T follicular helper cell (primary cell): Measurements from ENCODE around the gene DSTYK.
"Not testable (repeated sequence)": the region's sequence is repeated elsewhere in the genome, so short reads cannot be mapped to it uniquely, and the experiment has no call there.

Experiments used
- DNase-seq: peaks from one replicate; pipeline ENCODE4 v3.0.0-alpha.2; 2020; ENCODE audit warnings: low read depth

DSTYK gene

DNA sequence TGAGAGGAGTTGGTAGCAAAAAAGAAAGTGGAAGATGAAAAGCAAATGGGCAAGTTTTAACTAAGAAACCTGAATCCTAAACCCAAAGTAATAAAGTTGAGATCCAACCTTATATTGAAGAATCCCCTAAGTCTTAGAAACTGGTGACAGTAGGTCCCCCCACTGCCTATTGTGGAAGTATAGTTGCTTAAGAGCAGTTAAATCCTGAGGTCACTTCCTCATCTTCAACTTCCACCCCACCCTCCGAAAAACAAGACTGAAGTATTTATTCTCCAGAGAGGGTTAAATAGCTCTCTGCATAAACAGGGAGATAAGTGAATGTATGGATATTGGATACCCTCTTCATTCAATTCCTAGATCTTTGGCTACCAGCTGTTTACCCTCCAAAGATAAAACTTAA, 3.3 kb upstream of the DSTYK start:
- no peak for DNase-seq

DNA sequence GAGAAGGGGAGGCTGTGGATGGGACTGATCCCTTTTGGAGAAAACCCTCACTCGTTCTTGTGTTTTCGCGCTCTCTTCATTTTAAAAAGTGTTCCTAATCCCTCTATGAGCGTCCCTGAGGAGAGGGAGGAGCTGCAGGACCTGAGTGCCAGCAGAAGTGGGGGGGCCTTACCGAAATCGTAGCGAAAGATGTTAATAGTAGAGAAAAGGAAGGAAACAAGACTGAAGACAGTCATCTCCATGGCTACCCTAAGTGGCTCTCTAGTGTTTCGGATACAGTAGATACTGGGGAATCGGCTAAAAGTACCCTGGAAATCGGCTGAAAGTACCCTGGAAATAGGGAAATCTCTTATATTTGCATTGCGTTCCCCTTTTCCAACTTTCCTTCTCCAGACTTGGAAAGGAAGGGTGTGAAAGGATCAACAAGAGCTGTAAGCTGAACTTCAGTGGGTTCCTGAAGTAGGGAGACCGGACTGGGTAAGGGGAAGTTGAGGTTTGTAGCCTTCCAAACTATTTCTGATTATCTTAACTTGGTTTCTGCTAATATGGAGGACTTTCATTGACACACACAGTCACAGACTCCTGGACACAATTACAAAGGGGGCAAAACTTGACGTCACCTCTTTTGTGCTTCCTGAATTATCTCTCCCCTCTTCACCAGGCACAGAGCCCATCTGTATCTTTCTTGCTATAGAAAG, 486 bp upstream of the DSTYK start:
- DNase-seq: no peak

DNA sequence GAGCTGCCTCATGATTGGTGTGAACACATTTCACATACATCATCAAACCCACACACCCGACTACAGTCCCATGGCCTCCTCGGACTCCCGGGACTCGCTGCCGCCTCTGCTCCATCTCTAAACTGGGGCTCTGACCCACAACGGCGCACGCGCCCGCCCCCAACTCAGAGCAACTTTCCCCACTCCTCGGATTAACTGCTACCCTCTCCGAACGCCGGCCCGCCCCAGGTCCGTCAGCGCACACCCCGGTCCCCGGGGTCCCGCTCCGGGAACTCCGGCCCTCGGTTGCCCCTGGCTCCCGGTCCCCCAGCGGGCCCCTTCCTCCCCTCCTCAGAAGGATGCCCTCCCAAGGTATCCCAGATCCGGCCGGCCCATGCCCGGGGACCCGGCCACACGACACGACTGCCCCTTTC, 740 bp downstream of the DSTYK start:
- DNase-seq: no peak

DNA sequence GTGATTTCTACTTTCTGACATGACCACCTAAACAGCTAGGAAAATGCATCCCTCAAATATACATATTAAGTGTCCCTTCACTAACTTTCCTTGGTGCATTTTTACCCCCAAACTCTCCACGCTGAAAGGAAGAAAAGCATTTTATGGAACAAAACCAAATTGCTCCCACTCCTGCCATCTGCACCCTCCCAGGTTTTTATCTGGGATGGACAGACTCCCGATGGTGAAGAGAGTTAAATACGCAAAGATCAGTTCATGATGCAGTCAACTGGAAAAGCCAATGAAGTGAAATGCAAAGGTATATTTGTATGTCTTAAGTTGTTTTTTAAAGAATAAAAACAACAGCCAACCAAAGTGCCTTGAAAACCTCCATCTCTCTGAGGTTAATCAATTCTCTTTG, 2.7 kb downstream of the DSTYK start:
- DNase-seq: no peak

DNA sequence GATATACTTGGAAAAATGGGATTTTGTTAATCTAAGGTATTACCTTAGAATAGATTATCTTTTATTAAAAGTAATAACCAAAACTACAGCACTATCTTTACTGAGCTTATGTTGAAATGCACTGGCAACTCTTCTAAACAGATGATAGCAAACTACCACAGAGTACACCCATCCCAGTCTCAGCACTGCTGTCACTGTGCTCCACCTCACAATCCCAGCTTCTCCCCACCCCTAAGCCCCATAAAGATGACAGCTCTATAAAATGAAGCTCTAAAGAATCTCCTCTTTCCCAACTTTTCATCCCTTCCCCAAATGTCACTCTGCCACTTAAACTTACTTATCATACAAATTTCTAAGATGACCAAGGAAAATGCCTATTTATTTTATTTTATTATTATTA, 6.4 kb downstream of the DSTYK start:
- no peak for DNase-seq

DNA sequence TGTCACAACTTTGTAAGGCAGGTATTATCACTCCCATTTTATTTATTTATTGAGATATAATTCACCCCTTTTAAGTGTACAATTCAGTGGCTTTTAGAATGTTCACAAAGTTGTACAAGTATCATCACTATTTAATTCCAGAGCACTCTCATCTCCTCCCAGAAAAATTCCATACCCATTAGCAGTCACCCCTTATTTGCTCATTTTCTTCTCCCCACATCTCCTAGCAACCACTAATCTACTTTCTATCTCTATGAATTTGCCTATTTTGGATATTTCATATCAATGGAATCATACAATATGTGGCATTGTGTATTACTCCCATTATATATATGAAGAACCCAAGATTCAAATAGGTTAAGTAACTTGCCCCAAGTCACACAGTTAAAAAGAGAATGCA, 7.0 kb downstream of the DSTYK start:
- DNase-seq: no peak

DNA sequence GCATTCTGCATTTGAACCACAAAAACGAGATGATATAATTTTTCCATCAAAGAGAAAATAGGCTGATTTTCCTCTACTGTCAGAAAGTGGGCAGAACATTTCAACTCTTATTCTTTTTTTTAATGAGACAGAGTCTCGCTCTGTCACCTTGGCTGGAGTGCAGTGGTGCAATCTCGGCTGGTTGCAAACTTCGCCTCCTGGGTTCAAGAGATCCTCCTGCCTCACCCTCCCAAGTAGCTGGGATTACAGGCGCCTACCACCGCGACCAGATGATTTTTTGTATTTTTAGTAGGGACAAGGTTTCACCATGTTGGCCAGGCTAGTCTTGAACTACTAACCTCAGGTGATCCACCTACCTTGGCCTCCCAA, 11.6 kb downstream of the DSTYK start:
- DNase-seq: no peak

DNA sequence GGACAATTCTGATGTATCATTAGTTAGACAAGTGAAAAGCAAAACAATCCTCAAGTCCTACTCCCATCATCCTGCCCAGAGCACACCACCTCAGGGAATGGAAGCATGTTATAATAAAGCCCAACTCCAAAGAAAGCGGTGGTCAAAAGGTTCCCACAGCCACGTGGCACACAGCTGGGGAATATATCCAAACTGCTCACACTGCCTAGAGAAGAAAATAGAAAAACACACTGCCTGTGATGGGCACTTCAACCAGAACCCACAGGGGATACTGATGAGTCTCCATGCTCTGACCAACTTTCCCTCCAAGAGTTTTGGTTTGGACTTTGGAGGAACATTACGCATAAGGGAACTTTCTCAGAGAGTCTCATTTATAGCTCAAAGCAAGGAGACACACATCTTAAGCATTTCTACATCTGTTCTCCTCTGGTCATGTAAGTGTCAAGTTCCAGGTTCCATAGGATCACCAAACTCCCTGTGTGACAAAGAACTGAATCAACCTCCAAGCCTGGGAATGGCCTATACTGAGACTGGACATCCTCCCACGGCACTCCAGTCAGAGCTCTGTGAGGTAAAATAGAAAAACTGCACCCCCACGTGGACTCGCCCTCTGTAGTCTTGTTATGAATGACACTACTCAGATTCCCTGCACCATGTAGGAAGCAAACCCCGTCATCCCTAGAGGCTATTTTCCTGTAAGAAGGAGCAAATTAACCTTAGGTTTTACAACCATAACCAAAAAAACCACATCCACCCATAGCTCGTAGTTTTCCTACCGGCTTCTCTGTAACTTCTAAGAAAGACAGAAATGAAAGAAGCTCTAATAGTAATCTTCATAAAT, 12.2 kb downstream of the DSTYK start:
- no peak for DNase-seq

DNA sequence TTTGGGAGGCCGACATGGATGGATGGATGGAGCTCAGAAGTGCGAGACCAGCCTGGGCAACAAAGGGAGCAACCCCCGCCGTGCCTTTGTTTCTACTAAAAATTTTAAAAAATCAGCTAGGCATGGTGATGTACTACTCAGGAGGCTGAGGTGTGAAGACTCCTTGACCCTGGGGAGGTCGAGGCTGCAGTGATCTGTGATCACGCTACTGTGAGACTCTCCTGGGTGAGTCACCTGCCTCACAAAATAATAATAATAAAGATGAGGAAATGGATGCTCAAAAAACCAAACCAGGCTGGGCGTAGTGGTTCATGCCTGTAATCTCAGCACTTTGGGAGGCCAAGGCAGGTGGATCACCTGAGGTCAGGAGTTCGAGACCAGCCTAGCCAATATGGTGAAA, 19.2 kb downstream of the DSTYK start:
- DNase-seq: no peak

DNA sequence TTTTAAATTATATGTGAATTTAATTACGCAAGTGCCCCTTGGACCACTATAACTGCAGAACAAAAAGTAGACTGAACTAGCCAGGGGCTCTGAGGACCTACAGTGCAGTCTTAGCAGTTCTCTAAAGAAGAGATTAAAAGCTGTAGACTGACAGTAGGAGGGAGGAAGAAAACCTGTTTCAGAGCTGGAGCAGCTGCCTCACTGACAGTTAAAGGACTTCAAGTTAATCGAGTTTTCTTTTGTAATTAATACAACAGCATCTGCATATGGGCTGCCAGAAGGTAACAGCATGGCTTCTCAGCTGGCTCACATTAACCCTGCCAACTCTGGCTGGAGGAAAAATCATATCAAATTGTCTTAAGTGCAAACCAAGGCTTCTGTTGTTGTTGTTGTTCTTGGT, 19.9 kb downstream of the DSTYK start:
- DNase-seq: no peak

DNA sequence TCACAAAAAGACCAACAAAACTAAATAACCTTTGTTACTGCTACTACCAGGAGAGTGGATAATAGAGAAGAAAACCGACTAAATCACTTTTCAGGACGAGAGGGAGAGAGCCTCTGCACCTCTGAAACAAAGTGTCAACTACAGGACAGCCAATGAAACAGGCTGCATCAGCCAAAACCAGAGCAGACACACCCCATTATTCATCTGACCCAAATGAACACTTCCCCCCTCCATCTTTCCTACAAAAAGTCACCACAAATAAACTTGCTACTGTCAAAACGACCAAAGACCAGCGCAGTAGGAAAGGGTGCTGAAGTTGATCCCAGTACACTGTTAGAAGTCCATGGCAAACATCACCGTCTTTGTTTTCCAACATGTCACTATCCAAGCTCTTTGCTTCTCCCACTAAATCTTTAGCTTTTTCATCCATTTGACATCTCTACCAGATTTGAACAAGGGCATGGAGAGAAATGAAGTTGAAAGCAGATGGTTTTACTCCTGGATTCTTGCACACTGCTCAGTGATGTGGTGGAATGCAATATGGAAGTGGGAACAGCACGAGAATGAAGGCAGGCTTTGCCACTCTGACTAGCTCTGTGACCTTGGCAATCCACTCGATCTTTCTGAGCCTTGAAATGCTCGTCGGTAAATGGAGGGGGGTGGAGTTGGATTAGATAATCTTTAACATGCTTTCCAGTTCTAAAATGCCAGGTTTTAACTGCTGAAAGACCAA, 20.5 kb downstream of the DSTYK start:
- DNase-seq: no peak

DNA sequence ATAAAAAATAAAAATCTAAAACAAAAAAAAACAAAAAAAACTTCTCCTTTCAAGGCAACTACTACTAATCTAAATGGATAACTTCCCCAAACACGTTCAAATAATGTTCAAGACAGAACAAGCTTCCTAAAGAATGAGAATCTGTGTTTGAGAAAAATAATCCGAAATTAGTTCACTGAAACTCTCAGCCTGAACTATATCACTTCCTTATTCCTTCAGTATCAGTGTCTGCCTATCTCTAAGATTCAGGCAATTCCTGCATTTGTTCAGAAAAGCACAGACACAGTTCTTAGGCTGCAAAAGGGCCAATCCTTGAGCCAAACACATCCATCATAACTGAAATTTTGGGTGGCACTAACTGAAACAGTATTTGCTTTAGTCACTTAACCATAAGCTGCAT, 22.4 kb downstream of the DSTYK start:
- DNase-seq: no peak

DNA sequence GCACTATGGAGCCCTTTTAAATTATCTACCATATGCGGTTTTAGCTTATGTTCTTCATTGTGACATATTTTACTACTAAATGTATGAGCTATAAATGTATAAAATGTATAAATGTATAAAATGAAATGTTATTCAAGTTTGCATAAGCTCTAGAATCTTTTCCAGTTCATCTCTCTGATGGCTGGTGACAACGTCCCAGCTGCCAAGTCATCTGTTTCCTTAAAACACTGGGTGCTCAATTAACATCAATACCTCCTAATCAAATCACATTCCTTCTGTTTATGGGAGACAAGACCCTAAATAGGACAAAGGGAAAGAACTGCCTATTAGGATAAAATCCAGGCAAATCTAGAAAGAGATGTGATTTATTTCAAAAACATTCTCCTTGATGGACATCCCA, 22.9 kb downstream of the DSTYK start:
- no peak for DNase-seq

DNA sequence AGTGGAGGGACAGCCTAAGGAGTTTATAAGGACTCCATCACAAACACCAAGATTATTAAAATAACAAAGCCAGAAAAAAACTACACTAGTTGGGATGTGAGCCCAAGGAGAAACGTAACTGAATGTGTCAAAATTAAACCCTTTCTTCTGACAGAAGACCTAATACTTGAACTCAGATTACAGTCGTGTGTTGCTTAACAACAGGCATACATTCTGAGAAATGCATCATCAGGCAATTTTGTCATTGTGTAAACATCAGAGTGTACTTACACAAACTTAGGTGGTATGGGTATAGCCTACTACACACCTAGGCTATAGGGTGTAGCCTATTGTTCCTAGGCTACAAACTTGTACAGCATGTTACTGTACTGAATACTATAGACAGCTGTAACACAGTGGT, 23.4 kb downstream of the DSTYK start:
- no peak for DNase-seq

DNA sequence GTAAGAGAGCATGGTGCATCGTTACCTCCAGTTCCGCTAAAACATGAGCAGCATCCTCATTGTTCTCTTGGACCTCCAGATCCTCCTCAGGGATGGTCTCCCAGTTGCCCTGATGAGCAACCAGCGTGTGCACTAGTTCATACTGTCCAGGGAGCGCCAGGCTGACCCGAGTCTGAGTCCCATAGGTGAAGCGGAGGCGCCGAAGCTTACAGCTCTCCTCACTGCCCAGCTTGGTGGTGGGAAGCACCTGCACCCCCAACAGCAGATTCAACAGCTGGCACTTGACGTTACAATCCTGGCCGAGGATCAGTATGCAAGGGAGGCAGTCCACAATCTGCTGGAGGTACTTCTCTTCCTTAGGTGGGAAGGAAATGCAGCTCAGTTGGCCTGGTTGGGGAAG, 24.1 kb downstream of the DSTYK start:
- DNase-seq: no peak

DNA sequence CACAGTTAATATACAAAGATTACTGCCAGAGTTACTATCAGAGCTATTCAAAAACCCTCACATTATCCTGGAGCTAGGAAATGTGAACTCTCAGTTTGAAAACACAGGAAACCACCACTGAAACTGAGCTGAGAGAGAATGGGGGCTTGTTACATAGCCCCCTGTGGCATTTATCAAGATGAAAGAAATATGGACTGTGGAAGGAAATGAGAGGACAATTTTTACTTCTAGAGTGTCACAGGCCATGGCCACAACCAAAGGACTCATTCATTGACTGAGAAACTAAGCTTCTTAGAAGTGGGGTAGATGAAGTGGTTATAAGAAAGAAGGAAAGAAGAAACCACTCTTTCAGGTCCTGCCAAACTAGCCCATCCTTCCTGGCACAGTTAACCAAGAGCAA, 25.3 kb downstream of the DSTYK start:
- no peak for DNase-seq

DNA sequence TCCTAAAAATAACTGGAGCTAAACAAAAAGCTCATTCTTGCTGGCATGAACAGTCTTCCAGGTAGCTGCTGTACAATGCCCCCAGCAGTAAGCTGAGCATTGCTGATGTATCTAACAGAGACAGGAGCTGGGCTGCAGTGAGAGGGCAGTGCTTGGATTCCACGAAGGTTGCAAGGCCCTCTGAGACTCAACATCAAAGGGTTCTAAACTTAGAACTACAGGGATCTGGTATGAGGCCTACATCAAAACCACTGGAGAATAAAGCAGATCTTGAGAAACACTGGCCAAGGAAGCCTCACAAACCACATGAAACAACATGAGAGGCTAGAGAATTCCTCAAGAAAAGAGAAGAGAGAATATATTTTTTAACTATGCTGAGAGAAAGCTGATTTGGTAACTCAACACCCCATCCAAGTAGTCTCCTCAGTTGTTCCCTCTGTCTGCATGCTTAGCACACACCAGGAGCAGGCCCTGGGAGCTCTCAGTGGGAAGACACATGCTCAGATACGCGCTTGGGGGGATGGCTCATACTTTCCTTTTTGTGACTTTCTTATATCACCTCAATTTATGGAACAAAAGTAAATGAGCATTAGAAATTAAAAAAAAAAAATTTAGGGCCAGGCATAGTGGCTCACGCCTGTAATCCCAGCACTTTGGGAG, 27.7 kb downstream of the DSTYK start:
- no peak for DNase-seq

DNA sequence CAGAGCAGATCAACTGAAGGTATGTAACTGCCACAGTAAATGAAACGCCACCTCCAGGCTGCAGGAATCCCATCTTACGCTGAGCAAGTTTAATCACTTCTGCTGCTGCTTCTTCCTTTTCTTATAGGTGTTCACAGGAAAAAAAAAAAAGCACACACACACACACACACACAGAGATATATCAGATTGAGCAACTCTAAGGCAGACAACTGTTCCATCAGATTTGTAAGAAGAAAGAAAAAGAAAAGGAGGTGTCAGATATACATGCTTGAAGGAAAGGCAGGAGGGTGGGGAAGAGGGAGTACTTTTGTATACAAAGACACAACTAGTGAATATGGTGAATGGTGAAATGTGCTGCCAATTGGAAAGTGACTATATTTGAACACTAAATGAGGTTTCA, 28.6 kb downstream of the DSTYK start:
- DNase-seq: no peak

DNA sequence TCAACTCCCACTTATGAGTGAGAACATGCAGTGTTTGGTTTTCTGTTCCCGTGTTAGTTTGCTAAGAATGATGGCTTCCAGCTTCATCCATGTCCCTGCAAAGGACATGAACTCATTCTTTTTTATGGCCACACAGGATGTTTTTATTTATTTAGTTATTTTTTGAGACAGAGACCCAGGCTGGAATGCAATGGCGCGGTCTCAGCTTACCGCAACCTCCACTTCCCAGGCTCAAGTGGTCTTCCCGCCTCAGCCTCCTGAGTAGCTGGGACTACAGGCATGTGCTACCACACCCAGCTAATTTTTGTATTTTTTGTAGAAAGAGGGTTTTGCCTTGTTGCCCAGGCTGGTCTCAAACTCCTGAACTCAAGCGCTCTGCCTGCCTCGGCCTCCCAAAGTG, 31.2 kb downstream of the DSTYK start:
- not testable (repeated sequence) for DNase-seq

DNA sequence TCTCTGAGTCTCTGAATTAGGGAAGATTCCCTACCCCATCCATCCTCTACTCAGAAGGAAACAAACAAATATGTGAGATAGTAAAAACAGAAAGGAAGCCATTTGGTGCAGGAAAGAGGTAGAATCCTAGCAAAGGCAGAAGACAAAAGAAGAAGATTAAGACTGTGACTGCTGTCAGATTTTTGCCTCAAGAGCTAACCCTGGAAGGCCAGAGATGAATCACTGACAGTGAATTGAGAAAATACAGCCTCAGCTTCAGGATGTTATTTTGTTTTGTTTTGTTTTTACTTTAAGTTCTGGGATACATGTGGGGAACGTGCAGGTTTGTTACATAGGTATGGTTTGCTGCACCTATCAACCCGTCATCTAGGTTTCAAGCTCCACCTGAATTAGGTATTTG, 31.7 kb downstream of the DSTYK start:
- DNase-seq: no peak

DNA sequence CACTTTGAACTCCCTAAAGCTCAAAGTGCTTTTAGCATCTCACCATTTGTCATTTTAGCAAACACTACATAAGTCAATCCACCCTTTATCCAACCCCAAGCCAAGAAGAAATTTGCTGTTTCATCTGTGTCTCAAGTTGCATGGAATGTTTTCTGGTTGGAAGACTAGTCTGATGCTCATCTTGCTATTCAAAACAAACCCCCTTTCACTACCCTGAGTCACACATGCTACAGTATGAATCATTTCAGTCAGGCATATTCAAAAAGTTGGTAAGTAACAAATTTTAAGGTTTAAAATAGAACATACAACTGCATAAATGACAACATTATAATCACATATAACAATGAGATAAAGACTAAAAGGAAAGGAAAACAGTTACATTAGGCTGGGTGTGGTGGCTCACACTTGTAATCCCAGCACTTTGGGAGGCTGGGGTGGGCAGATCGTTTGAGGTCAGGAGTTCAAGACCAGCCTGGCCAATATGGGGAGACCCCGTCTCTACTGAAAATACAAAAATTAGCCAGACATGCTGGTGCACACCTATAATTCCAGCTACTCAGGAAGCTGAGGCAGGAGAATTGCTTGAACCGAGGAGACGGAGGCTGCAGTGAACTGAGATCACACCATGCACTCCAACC, 38.7 kb downstream of the DSTYK start:
- DNase-seq: no peak

DNA sequence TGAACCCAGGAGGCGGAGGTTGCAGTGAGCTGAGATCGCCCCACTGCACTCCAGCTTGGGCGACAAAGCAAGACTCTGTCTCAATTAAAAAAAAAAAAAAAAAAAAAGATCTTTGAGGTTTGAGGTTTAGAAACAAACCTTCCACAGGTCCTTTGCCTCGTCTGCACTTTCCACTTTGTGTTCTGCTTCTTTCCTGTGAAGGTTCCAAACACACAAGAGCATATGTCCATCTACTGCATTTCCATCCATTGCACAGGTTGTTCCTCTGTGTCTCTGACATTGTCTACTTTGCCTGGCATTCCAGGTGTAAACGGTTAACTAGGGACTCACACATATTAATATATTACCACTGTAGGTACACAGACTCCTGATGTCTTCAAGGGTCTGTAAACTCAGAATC, 40.1 kb downstream of the DSTYK start:
- DNase-seq: no peak
